Neural progenitor cell (in vitro differentiated cells): ENCODE data around the gene FARP1.

Source experiments
- CTCF ChIP-seq: fragments of 200-600 bp; sonication (generic); IDR thresholded peaks from 2 replicates; pipeline ENCODE4 v1.5.1; 2017; ENCODE audit warnings: antibody characterized with exemption, mild to moderate bottlenecking
- EZH2 ChIP-seq: fragments of 200-600 bp; sonication (generic); IDR thresholded peaks from 2 replicates; pipeline ENCODE4 v1.6.1; 2017; ENCODE audit warnings: antibody characterized with exemption, mild to moderate bottlenecking, moderate library complexity

DNA sequence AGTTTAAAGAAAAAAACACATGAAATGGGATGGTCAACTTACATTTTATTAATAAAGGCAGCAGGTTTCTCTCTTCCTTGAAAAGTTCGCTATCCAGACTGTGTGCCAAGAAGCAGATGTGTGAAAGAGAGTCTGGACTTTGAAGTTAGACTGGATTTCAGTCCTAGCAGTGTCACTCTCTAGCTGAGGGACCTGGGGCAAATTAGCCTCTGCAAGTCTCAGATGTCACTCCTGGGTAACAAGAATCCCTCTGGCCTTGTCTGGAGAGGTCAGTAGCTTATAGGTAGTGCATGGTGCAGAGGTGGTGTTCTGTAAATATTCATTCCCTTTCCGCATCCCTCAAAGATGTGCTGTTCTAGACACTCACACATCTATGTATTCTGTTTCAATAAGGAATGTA, 221.8 kb downstream of the FARP1 start:
- TF ChIP-seq CTCF = no peak
- no peak for TF ChIP-seq EZH2
